Muscle layer of colon (tissue), 2 donors: ENCODE data around the gene TGIF2.
"Not testable (repeated sequence)": the region's sequence is repeated elsewhere in the genome, so short reads cannot be mapped to it uniquely, and the experiment has no call there.

Experiments
- H3K27ac ChIP-seq: one replicate; pipeline ENCODE4 v1.7.0; 2013; ENCODE audit warnings: low read depth, mild to moderate bottlenecking, low read length, moderate library complexity
- H3K27me3 ChIP-seq, 2 donors: one replicate each; pipeline ENCODE4 v1.7.0; 2013; ENCODE audit warnings: low read length in 2 of 2, mild to moderate bottlenecking in 2 of 2; ENCODE audit not compliant: insufficient read depth in 2 of 2, control insufficient read depth in 1 of 2
- H3K36me3 ChIP-seq: one replicate; pipeline ENCODE4 v1.7.0; 2013; ENCODE audit warnings: mild to moderate bottlenecking, low read length; ENCODE audit not compliant: insufficient read depth
- H3K4me1 ChIP-seq: one replicate; pipeline ENCODE4 v1.7.0; 2013; ENCODE audit warnings: mild to moderate bottlenecking, low read length; ENCODE audit not compliant: insufficient read depth
- H3K4me3 ChIP-seq, 2 donors: one replicate each; pipeline ENCODE4 v1.7.0; 2013; ENCODE audit warnings: low read length in 2 of 2, low read depth in 1 of 2, mild to moderate bottlenecking in 1 of 2, moderate library complexity in 1 of 2
- H3K9ac ChIP-seq: one replicate; pipeline ENCODE4 v1.7.0; 2013; ENCODE audit warnings: low read length
- H3K9me3 ChIP-seq: one replicate; pipeline ENCODE4 v1.7.0; 2013; ENCODE audit warnings: mild to moderate bottlenecking, low read length
- donor health status: abdominal sarcoma.
- donor health status: Adenocarcinoma of cecum.

TGIF2 gene

DNA sequence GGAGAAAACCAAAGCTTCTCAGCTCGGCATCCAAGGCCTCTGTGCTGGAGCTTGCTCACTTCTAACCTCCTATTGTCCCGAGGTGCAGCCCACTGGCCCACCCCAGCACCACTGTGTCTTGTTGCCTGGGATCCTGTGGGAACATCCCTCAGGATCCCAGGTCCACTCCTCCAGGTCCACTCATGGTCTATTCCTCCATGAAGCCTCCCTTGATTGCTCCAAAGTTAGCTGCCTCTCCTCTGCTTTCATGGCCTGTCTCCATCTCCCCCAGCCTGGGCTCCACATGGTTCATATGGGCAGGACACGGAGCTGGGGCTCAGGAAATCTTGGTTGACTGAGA is 58.7 kb downstream of the TGIF2 start:
- Histone ChIP-seq H3K36me3 (no peaks in the 10 kb centered on the region), H3K4me3 (no peak overlapping the region), H3K27ac (no peak overlapping the region), H3K4me1 (no peaks in the 10 kb centered on the region), H3K27me3 (no peaks in the 10 kb centered on the region), H3K9me3 (no peaks in the 10 kb centered on the region), H3K9ac (no peak overlapping the region)

DNA sequence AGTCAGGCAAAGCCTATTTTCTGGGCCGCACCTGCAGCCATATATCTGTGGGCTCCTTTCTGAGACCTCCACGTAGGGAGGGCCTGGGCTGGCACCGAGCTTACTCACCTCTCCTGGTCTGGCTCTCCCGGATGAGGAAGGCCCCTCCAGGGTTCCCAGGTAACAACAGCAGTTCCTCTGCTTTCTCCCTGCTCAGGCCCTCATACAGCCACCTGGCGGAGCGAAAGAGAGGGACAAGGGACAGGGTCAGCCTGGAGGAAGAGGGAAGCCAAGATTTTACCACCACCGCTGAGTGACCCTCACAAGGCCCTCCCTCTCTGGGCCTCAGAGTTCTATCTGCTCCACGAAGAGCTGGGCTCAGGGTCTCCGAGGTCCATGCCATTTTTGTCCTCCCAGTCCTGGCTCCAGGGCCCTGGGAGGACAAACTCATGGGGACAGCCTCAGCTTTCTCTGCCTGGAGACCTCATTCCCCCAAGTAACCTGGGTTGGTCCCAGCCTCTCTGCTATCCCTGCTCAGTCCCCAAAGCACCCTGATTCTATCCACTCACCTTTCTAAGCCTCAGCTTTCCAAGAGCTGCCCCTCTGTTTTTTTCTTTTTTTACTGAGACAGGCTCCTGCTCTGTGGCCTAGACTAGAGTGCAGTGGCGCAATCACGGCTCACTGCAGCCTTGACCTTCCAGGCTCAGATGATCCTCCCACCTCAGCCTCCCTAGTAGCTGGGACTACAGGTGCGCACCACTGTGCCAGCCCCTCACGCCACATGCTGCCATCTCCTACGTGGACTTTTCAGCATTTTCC is 59.3 kb downstream of the TGIF2 start:
- H3K27ac ChIP-seq = no peak overlapping the region
- H3K27me3 ChIP-seq = no peaks in the 10 kb centered on the region
- no peaks in the 10 kb centered on the region for H3K9me3 ChIP-seq
- H3K4me1 ChIP-seq = no peaks in the 10 kb centered on the region
- no peak overlapping the region for H3K4me3 ChIP-seq
- H3K9ac ChIP-seq = no peak overlapping the region
- H3K36me3 ChIP-seq = no peaks in the 10 kb centered on the region

DNA sequence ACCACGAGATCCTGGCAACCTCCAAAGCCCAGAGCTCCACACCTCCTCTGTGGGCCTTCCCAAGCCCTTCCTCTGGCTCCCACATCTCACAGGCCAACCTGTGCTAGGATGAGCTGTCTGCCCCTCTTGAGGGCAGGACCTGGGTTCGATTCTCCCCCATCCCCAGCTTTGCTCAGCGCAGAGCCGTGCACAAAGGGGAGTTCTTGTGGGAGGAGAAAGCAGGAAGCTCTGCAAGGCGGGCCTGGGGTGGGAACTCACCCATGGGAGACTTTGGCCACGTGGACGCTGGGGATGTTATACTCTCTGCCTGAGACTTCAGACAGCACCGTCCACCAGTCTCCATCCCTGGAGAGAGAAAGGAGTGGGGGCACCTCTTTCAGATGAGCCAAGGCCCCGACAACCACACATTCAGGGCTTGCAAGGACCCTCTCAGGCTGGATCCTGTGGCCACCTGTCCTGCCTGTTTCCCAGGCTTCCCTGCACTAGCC is 59.9 kb downstream of the TGIF2 start:
- Histone ChIP-seq H3K9me3 (no peaks in the 10 kb centered on the region), H3K4me1 (no peaks in the 10 kb centered on the region), H3K9ac (no peak overlapping the region), H3K27me3 (no peaks in the 10 kb centered on the region), H3K36me3 (no peaks in the 10 kb centered on the region), H3K27ac (no peak overlapping the region), H3K4me3 (no peak overlapping the region)

DNA sequence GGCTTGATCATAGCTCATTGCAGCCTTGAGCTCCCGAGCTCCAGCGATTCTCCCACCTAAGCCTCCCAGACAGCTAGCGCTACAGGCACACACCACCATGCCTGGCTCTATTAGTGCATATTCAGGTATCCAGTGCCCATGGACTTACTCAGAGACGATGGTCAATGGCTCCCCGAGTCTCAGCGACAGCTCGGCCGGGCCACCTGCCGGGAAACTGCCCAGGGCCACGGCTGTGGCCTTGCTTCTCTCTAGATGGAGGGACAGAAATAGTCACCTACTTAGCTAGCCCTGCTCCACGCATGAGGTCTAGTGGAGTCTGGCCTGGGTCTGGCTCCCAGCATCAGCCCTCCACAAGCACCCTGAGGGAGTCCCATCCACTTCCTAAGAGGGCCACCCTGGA is 60.9 kb downstream of the TGIF2 start:
- Histone ChIP-seq H3K27me3 (no peaks in the 10 kb centered on the region), H3K9me3 (no peaks in the 10 kb centered on the region), H3K27ac (no peak overlapping the region), H3K4me1 (no peaks in the 10 kb centered on the region), H3K36me3 (no peaks in the 10 kb centered on the region), H3K9ac (no peak overlapping the region), H3K4me3 (no peak overlapping the region)

DNA sequence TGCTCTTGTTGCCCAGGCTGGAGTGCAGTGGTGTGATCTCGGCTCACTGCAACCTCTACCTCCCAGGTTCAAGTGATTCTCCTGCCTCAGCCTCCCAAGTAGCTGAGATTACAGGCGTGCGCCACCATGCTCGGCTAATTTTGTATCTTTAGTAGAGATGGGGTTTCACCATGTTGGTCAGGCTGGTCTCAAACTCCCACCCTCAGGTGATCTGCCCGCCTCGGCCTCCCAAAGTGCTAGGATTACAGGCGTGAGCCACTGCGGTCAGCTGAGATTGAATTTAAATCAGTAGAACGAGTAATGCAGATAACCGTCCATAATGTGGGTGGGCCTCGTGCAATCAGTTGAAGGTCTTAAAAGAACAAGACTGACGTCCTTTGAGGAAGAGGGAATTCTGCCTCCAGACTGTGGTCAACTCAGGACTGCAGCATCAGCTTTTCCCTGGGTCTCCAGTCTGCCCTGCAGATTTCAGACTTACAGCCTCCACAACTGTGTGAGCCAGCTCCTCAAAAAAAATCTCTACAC is 65.5 kb downstream of the TGIF2 start:
- H3K27me3 ChIP-seq, H3K9me3 ChIP-seq, H3K4me3 ChIP-seq, H3K4me1 ChIP-seq, H3K27ac ChIP-seq, H3K9ac ChIP-seq, H3K36me3 ChIP-seq: not testable (repeated sequence)

DNA sequence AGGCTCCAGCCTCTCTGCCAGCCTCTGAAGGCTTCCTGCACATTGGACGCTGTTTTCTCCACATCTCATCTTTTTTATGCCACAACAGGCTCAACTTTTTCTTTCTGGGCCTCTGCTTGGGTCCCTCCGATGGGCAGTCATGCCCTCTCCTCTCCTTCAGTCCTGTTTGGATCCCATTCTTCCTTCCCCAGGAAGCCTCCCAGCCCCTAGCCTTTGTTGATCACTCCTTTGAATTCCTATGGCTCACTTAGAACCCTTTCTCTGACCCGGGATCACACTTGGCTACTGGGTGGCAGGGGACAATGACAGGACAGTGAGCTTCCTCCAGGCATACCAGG is 68.1 kb downstream of the TGIF2 start:
- Histone ChIP-seq H3K27ac (no peak overlapping the region), H3K9ac (no peak overlapping the region), H3K9me3 (no peaks in the 10 kb centered on the region), H3K36me3 (no peaks in the 10 kb centered on the region), H3K27me3 (no peaks in the 10 kb centered on the region), H3K4me3 (no peak overlapping the region), H3K4me1 (no peaks in the 10 kb centered on the region)

DNA sequence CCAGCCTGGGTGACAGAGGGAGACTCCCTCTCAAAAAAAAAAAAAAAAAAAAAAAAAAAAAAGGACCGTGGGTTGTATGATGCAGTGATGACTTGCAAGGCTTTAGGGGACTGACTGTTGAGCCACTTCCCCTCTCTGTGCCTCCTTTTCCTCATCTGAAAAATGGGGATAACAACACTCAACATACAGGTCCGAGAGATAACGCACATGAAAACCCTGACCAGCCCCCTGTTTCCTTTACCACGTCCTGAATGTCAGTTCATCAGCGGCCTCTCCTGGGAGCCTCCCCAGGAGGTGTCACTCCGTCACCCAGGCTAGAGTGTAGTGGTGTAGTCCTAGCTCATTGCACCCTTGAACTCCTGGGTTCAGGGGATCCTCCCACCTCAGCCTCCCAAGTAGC is 68.7 kb downstream of the TGIF2 start:
- Histone ChIP-seq H3K4me3 (no peak overlapping the region), H3K27ac (no peak overlapping the region), H3K9ac (no peak overlapping the region), H3K4me1 (no peaks in the 10 kb centered on the region), H3K9me3 (no peaks in the 10 kb centered on the region), H3K36me3 (no peaks in the 10 kb centered on the region), H3K27me3 (no peaks in the 10 kb centered on the region)
